Body of pancreas (tissue), 4 donors: ENCODE results near the gene ARAP1. TPM values are rescaled to one million over a fixed set of nuclear protein-coding genes. Genes with fewer than 3 reads are reported as not detected.

Experiments
- ATAC-seq: fragments of 150-250 bp; one replicate; pipeline ENCODE4 v1.9.1; 2016
- DNase-seq, 4 donors: peaks; one replicate each; pipeline ENCODE4 v3.0.0-alpha.2; 2019
- H3K27ac ChIP-seq, 4 donors: fragments of 200-600 bp; sonication (generic); 1 replicate in 3 of 4; 2 replicates in 1 of 4; pipeline versions ENCODE4 v1.5.1 to v1.6.1; 2016 to 2019; ENCODE audit warnings: mild to moderate bottlenecking in 1 of 4, mixed read lengths in 1 of 4, moderate library complexity in 1 of 4
- H3K27me3 ChIP-seq, 2 donors: fragments of 200-600 bp; sonication (generic); one replicate each; pipeline ENCODE4 v1.6.0; 2016; ENCODE audit warnings: mild to moderate bottlenecking in 1 of 2
- H3K36me3 ChIP-seq, 2 donors: fragments of 200-600 bp; sonication (generic); replicated peaks in 1 of 2; 2 replicates each; pipeline ENCODE4 v1.5.1; 2016; ENCODE audit warnings: low read depth in 2 of 2; ENCODE audit not compliant: insufficient read depth in 1 of 2
- H3K4me1 ChIP-seq: fragments of 200-600 bp; sonication (generic); one replicate; pipeline ENCODE4 v1.6.0; 2016
- H3K4me3 ChIP-seq, 2 donors: fragments of 200-600 bp; sonication (generic); 1 replicate in 1 of 2; 2 replicates in 1 of 2; pipeline ENCODE4 v1.5.1; 2016 to 2019
- H3K9me3 ChIP-seq, 3 donors: fragments of 200-600 bp; sonication (generic); 1 replicate in 2 of 3; 2 replicates in 1 of 3; pipeline ENCODE4 v1.5.1; 2016
- POLR2A ChIP-seq, 3 donors: fragments of 450-650 bp; IDR thresholded peaks; one replicate each; pipeline ENCODE4 v1.6.1; 2016; ENCODE audit warnings: antibody characterized with exemption in 3 of 3, mild to moderate bottlenecking in 2 of 3
- WGBS, 2 donors: methylation state at CpG; one replicate each; pipeline ENCODE4 v1.1.5; 2017; 5-methylcytosine and 5-hydroxymethylcytosine counted together
- intact Hi-C: fragments of 100-400 bp; cut with DNase I; formaldehyde crosslinking; loops from one replicate; pipeline ENCODE4 v1.15.1; 2023
- total RNA-seq, 2 donors: library from RNA; depleted of rRNA; stranded (reverse); fragments of >200 nt; gene quantifications; one replicate each; pipeline ENCODE4 v1.1.0, GENCODE V29; 2016
- TF ChIP-seq, protein P1 (sequence below), 7 experiments: fragments of 450-650 bp in 4 of 7; fragments of 200-600 bp in 3 of 7; sonication (generic) in 3 of 7; IDR thresholded peaks; one replicate each; pipeline ENCODE4 v1.5.1; 2016 to 2019; ENCODE audit warnings: antibody characterized with exemption in 7 of 7

Gene ARAP1
- total RNA-seq, 2 donors from 2014 or later = 63.3 to 208 TPM

DNA sequence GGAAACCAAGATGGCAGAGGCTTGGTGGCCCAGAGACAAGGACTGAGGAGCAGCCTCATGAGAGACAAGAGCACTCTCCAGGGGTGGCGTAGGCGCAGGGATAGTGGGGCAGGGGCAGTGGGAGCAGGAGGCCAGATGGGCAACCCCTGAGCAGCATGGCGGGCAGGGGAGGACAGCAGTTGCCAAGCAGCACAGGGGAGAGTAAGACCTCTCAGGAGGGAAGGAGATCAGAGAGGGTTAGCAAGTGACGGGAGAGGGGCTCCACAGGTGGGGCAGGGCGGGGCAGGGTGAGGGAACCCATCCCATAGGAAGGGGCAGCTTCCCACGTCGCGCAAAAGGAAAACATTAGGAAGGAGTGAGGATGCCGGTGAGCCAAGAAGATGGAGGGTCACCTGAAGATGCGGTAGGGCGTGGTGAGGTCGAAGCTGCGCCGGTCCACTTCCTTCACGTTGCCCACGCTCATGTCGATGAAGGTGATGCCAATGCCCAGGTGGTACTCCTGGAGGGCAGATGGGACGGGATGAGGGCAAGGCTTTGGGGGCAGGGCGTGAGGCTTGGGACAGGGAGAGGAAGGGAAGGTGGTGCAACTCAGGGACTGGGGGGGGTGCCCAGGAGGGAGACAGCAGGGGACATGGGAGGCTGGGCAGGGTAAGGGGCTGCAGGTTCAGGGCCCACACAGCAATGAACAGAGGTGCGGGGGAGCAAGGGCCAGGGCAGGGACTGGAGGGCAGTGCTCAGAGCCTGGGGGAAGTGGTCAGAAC, 42.5 kb downstream of the ARAP1 start:
- Histone ChIP-seq H3K9me3 (no peaks in the 10 kb centered on the region), H3K4me3 (no peak overlapping the region), H3K36me3 (peaks cover 0 to 26% of the 10 kb centered on the region in 2 donors), H3K4me1 (peaks cover 5% of the 10 kb centered on the region), H3K27ac (no peak overlapping the region), H3K27me3 (no peaks in the 10 kb centered on the region)
- WGBS, 2 donors = 95 to 98% methylated on average over 19 to 20 of the region's 20 CpGs
- DNase-seq (no peak), ATAC-seq (no peak)
- intact Hi-C loops = no loop called here
- TF ChIP-seq, protein P1, sequence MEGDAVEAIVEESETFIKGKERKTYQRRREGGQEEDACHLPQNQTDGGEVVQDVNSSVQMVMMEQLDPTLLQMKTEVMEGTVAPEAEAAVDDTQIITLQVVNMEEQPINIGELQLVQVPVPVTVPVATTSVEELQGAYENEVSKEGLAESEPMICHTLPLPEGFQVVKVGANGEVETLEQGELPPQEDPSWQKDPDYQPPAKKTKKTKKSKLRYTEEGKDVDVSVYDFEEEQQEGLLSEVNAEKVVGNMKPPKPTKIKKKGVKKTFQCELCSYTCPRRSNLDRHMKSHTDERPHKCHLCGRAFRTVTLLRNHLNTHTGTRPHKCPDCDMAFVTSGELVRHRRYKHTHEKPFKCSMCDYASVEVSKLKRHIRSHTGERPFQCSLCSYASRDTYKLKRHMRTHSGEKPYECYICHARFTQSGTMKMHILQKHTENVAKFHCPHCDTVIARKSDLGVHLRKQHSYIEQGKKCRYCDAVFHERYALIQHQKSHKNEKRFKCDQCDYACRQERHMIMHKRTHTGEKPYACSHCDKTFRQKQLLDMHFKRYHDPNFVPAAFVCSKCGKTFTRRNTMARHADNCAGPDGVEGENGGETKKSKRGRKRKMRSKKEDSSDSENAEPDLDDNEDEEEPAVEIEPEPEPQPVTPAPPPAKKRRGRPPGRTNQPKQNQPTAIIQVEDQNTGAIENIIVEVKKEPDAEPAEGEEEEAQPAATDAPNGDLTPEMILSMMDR (IDR thresholded peaks at IDR 0.05) = no peak
- no peak for TF ChIP-seq POLR2A (IDR thresholded peaks at IDR 0.05)

DNA sequence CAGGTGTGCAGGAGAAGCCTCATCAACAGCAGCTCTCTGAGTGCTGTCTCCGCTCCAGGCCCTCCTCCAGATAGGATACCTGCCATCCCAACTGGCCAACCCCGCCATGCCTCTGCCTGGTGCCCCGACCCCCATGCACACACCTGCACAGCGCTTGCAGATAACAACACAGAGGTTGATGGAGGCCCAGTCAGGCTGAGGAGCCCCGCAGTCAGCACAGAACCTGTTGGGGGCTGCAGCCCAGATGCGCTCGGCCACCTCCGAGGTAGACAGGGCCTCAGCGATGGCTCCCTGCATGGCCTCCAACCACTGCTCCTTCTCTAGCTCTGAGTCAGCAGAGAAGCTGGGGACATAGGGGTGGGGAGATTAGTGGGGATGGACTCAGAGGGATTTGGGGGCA, 45.2 kb downstream of the ARAP1 start:
- no peaks in the 10 kb centered on the region for H3K4me1 ChIP-seq
- no peaks in the 10 kb centered on the region for H3K27me3 ChIP-seq
- intact Hi-C loops = no loop called here
- H3K27ac ChIP-seq = no peak overlapping the region
- no peak for TF ChIP-seq POLR2A (IDR thresholded peaks at IDR 0.05)
- TF ChIP-seq, protein P1 (IDR thresholded peaks at IDR 0.05) = no peak
- ATAC-seq (no peak), DNase-seq (no peak)
- WGBS, 2 donors = 90 to 92% methylated on average over 5 to 9 of the region's 9 CpGs
- peaks cover 0 to 32% of the 10 kb centered on the region in 2 donors for H3K36me3 ChIP-seq
- no peaks in the 10 kb centered on the region for H3K9me3 ChIP-seq
- H3K4me3 ChIP-seq = no peak overlapping the region

DNA sequence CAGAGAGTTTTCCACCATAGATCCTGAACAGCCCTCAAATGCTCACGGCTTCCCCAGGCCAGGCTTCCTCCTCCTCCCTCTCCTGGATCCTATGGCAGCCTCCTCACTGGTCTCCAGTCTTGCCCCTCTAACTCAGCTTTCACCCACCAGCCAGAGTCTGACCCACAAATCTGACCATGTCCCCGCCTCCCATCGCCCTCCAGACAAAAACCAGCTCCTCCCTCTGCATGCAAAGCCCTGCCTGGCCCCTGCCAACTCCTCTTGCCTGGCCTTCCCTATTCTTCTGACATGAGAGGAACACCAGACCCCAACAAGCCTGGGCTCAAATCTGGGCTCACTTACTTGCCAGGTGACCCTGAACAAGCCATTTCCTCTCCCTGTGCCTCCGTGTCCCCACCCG, 45.6 kb downstream of the ARAP1 start:
- Histone ChIP-seq H3K9me3 (no peaks in the 10 kb centered on the region), H3K27me3 (no peaks in the 10 kb centered on the region), H3K27ac (no peak overlapping the region), H3K4me1 (no peaks in the 10 kb centered on the region), H3K4me3 (no peak overlapping the region), H3K36me3 (peaks cover 0 to 32% of the 10 kb centered on the region in 2 donors)
- intact Hi-C loops = no loop called here
- ATAC-seq (no peak), DNase-seq (no peak)
- WGBS, 2 donors = 88 to 91% methylated on average over 5 of the region's 5 CpGs
- TF ChIP-seq, protein P1 (IDR thresholded peaks at IDR 0.05) = no peak
- no peak for TF ChIP-seq POLR2A (IDR thresholded peaks at IDR 0.05)

DNA sequence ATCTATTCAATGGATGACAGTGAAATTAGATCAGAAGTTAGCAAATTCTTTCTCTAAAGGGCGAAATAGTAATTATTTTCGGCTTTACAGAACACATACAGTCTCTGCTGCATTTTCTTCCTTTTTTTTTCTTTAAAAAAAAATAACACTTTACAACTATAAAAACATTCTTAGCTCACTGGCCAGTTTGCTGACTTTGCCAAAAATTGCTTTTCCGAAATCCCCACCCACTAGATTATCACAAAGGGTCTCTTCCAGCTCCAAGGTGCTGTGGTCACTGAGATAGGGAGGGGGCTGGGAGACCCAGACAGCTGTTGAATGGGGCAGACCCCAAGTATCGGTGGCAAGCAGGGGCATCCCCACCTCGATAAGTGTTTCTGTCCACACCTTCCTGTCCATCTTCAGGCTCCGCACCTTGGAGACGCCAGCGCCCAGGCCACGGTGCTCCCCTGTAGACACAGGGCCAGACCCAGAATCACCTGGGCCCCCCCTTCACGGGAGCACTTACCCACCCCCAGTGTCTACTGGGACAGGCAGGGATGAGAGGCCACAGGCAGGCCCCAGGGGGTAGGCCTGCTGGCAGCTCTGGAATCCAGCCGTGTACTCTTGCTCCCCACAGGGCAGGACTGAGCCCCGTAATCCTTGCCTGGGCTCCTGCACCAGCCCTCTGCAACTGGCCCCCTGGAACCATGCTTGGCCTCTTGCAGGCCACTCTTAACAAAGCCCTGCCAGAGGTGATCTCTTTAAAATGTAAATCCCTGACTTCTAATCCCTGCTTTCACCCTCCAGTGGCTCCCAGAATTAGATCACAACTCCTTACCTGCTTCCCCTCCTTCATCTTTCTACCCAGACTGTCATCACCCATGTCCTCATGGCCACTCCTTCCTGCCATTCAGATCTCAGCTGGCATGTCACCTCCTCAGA, 46.5 kb downstream of the ARAP1 start:
- TF ChIP-seq, protein P1 (IDR thresholded peaks at IDR 0.05) = no peak
- TF ChIP-seq POLR2A (IDR thresholded peaks at IDR 0.05) = no peak
- Histone ChIP-seq H3K4me1 (no peaks in the 10 kb centered on the region), H3K36me3 (peaks cover 0 to 30% of the 10 kb centered on the region in 2 donors), H3K4me3 (no peak overlapping the region), H3K27ac (no peak overlapping the region), H3K9me3 (no peaks in the 10 kb centered on the region), H3K27me3 (no peaks in the 10 kb centered on the region)
- intact Hi-C loops = no loop called here
- ATAC-seq = no peak
- no peak for DNase-seq
- 87 to 98% methylated on average over 4 to 12 of the region's 12 CpGs for WGBS, 2 donors
